IMR-90 (cell line): ENCODE measurements around the gene DRD2. TPM values are rescaled to one million over a fixed set of nuclear protein-coding genes. Genes with fewer than 3 reads are reported as not detected.

Experiments
- ATAC-seq: fragments of 200-7000 bp; cut with Tn5 transposase; 2 replicates; pipeline ENCODE4 v1.9.1; 2020; ENCODE audit warnings: low read depth, mild to moderate bottlenecking, moderate library complexity
- BruUV-seq: library from RNA; stranded (reverse); fragments of 400-500 nt; replicated peaks from 2 replicates; lab custom pipeline; 2021; lab: Mats Ljungman, UMichigan
- CTCF ChIA-PET: fragments of 300-600 bp; formaldehyde crosslinking; extraction: SDS; loops from one replicate; lab custom pipeline; 2021; ENCODE audit warnings: antibody characterized with exemption; lab: Yijun Ruan, JAX
- POLR2A ChIA-PET: fragments of 300-600 bp; sonication (Branson Sonifier 250); formaldehyde crosslinking; loops from one replicate; lab custom pipeline; 2022; ENCODE audit warnings: antibody characterized with exemption; ENCODE audit not compliant: unreplicated experiment; lab: Charles Lee
- DNase-seq: peaks from one replicate; pipeline ENCODE4 v3.0.0; 2013
- H2AFZ ChIP-seq: replicated peaks from 2 replicates; pipeline ENCODE3; 2013; ENCODE audit warnings: low read length, mild to moderate bottlenecking; ENCODE audit not compliant: poor library complexity
- H2AK5ac ChIP-seq: 2 replicates; pipeline ENCODE4 v1.6.1; 2013; ENCODE audit warnings: low read depth, low read length, inconsistent platforms
- H2AK9ac ChIP-seq: replicated peaks from 2 replicates; pipeline ENCODE3; 2013; ENCODE audit warnings: mild to moderate bottlenecking, low read depth, low read length, moderate library complexity; ENCODE audit not compliant: poor library complexity
- H2BK120ac ChIP-seq: 2 replicates; pipeline ENCODE4 v1.6.1; 2013; ENCODE audit warnings: low read depth, low read length, inconsistent platforms
- H2BK15ac ChIP-seq: 3 replicates; pipeline ENCODE4 v1.6.1; 2013; ENCODE audit warnings: low read depth, low read length, inconsistent platforms
- H2BK20ac ChIP-seq: 2 replicates; pipeline ENCODE4 v1.6.1; 2013; ENCODE audit warnings: low read depth, mild to moderate bottlenecking, inconsistent platforms, low read length, moderate library complexity
- H2BK5ac ChIP-seq: 2 replicates; pipeline ENCODE4 v1.6.1; 2013; ENCODE audit warnings: mild to moderate bottlenecking, low read depth, low read length, inconsistent platforms; ENCODE audit not compliant: poor library complexity, severe bottlenecking
- H3K14ac ChIP-seq: replicated peaks from 2 replicates; pipeline ENCODE4 v1.6.1; 2013; ENCODE audit warnings: low read depth, low read length, inconsistent platforms
- H3K18ac ChIP-seq: 2 replicates; pipeline ENCODE4 v1.6.1; 2013; ENCODE audit warnings: low read depth, low read length, control low read depth
- H3K23ac ChIP-seq: 2 replicates; pipeline ENCODE4 v1.6.1; 2013; ENCODE audit warnings: low read depth, low read length, inconsistent platforms
- H3K27ac ChIP-seq: 2 replicates; pipeline ENCODE4 v1.5.1; 2013; ENCODE audit warnings: mild to moderate bottlenecking, control low read depth, low read length; ENCODE audit not compliant: insufficient read depth
- H3K27me3 ChIP-seq: 2 replicates; pipeline ENCODE4 v1.6.1; 2013; ENCODE audit warnings: low read length; ENCODE audit not compliant: control insufficient read depth, insufficient read depth
- H3K36me3 ChIP-seq: 2 replicates; pipeline ENCODE4 v1.6.1; 2013; ENCODE audit warnings: low read length, mixed read lengths; ENCODE audit not compliant: control insufficient read depth, insufficient read depth
- H3K4ac ChIP-seq: 2 replicates; pipeline ENCODE4 v1.6.1; 2013; ENCODE audit warnings: low read depth, low read length, inconsistent platforms
- H3K4me1 ChIP-seq: 2 replicates; pipeline ENCODE4 v1.6.1; 2013; ENCODE audit warnings: low read length, mixed read lengths; ENCODE audit not compliant: control insufficient read depth, insufficient read depth
- H3K4me2 ChIP-seq: 2 replicates; pipeline ENCODE4 v1.6.1; 2013; ENCODE audit warnings: low read depth, mild to moderate bottlenecking, control low read depth, low read length, moderate library complexity
- H3K4me3 ChIP-seq: 2 replicates; pipeline ENCODE4 v1.5.1; 2013; ENCODE audit warnings: low read depth, mild to moderate bottlenecking, control low read depth, low read length, moderate library complexity; ENCODE audit not compliant: insufficient read depth
- H3K56ac ChIP-seq: 2 replicates; pipeline ENCODE4 v1.6.1; 2013; ENCODE audit warnings: low read length, inconsistent platforms; ENCODE audit not compliant: insufficient read depth; ENCODE audit errors: extremely low read depth
- H3K79me1 ChIP-seq, 2 experiments: 2 replicates each; pipeline ENCODE4 v1.6.1; 2013; ENCODE audit warnings: low read length in 2 of 2, inconsistent platforms in 1 of 2, low read depth in 1 of 2
- H3K9ac ChIP-seq: 2 replicates; pipeline ENCODE4 v1.6.1; 2013; ENCODE audit warnings: low read depth, low read length, control low read depth
- H3K9me1 ChIP-seq: 2 replicates; pipeline ENCODE4 v1.6.1; 2013; ENCODE audit warnings: low read length, inconsistent platforms; ENCODE audit not compliant: insufficient read depth
- H3K9me3 ChIP-seq: 2 replicates; pipeline ENCODE4 v1.6.1; 2013; ENCODE audit warnings: low read length; ENCODE audit not compliant: control insufficient read depth, insufficient read depth
- H4K20me1 ChIP-seq: 2 replicates; pipeline ENCODE4 v1.6.1; 2013; ENCODE audit warnings: low read length, inconsistent platforms; ENCODE audit not compliant: insufficient read depth
- H4K5ac ChIP-seq: 2 replicates; pipeline ENCODE4 v1.6.1; 2013; ENCODE audit warnings: mild to moderate bottlenecking, low read depth, low read length, control low read depth
- H4K8ac ChIP-seq, 2 experiments: 2 replicates each; pipeline ENCODE4 v1.6.1; 2013; ENCODE audit warnings: low read depth in 2 of 2, low read length in 2 of 2, control low read depth in 1 of 2, inconsistent platforms in 1 of 2
- H4K91ac ChIP-seq: 2 replicates; pipeline ENCODE4 v1.6.1; 2013; ENCODE audit warnings: low read depth, low read length, inconsistent platforms; ENCODE audit not compliant: insufficient read depth
- FOS ChIP-seq: fragments of 150-350 bp; IDR thresholded peaks from 2 replicates; pipeline ENCODE4 v1.6.1; 2016; ENCODE audit warnings: low read depth, low read length
- MXI1 ChIP-seq: IDR thresholded peaks from 2 replicates; pipeline ENCODE4 v1.6.1; 2012; ENCODE audit warnings: low read depth, mild to moderate bottlenecking, low read length, moderate library complexity, borderline replicate concordance
- POLR2A ChIP-seq: IDR thresholded peaks from 2 replicates; pipeline ENCODE4 v1.6.1; 2012; ENCODE audit warnings: mild to moderate bottlenecking, low read depth, low read length
- WGBS, 2 experiments: methylation state at CpG; one replicate each; pipeline versions ENCODE4 v1.1.5 to v1.1.7; 2013; ENCODE audit warnings: missing lambda C conversion rate in 2 of 2; ENCODE audit not compliant: insufficient read length in 1 of 2; ENCODE audit errors: extremely low coverage in 2 of 2; 5-methylcytosine and 5-hydroxymethylcytosine counted together
- dilution Hi-C: fragments of 300-500 bp; cut with HindIII; formaldehyde crosslinking; loops from one replicate; pipeline ENCODE4 v1.14.3; 2018; ENCODE audit warnings: low sequenced_read_pairs; ENCODE audit not compliant: unreplicated experiment
- in situ Hi-C: fragments of 300-500 bp; cut with MboI; formaldehyde crosslinking; loops from 3 replicates; pipeline ENCODE4 v1.14.3; 2019; ENCODE audit warnings: low sequenced_read_pairs, inconsistent platforms, mixed read lengths
- intact Hi-C: fragments of 100-400 bp; cut with micrococcal nuclease; formaldehyde crosslinking; loops from 2 replicates; pipeline ENCODE4 v1.10.0; 2022
- polyA plus RNA-seq, 3 experiments: library from polyadenylated mRNA; depleted of rRNA; stranded (reverse); fragments of >200 nt; gene quantifications; 2 replicates each; pipeline ENCODE4 v1.2.3, GENCODE V29; 2012; ENCODE audit warnings: low replicate concordance in 1 of 3
- total RNA-seq: library from RNA; depleted of rRNA; stranded (reverse); fragments of >200 nt; gene quantifications from 2 replicates; pipeline ENCODE4 v1.2.3, GENCODE V29; 2012

DRD2 gene
- total and polyA plus RNA-seq, 2 of the 4 experiments (the other 2 are of a cell fraction): not detected

DNA sequence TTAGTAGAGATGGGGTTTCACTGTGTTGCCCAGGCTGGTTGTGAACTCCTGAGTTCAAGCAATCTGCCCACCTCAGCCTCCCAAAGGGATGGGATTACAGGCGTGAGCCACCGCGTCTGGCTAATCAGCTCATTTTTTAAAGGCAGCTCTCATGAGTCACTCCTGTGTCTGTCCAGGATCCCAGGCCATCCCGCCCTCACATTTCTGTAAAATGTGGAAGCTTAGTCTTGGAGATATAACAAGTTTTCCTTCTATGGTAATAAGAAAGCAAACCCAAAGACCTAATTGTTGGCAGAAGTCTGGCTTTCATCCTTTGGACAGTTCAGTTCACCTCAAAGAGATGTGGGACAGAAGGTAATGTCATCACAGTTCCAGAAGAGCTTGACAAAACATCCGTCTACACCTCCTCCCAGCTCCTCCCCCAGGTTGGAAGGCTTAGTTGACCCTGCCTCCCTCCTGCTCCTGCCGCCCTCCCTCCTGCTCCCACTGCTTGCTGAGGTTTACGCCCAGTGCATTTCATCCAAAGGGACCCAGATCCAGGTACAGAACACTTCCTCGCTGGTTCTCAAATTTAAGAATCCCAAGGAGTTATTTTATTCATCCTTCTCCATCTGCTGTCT is 6.4 kb downstream of the DRD2 start:
- Histone ChIP-seq H3K9ac (no peak overlapping the region), H4K8ac (no peak overlapping the region), H3K9me1 (no peaks in the 10 kb centered on the region), H3K18ac (no peak overlapping the region), H3K56ac (no peak overlapping the region), H2BK120ac (no peak overlapping the region), H4K5ac (no peak overlapping the region), H2BK20ac (no peak overlapping the region), H3K9me3 (no peaks in the 10 kb centered on the region), H3K79me1 (no peaks in the 10 kb centered on the region), H2AK9ac (no peak overlapping the region), H3K14ac (no peak overlapping the region), H3K27me3 (peaks cover 3% of the 10 kb centered on the region), H3K23ac (no peak overlapping the region), H3K4ac (no peak overlapping the region), H3K4me2 (no peak overlapping the region), H3K27ac (no peak overlapping the region), H2BK5ac (no peak overlapping the region), H2BK15ac (no peak overlapping the region), H4K91ac (no peak overlapping the region), H2AFZ (no peak overlapping the region), H3K4me3 (no peak overlapping the region), H4K20me1 (no peaks in the 10 kb centered on the region), H2AK5ac (no peak overlapping the region), H3K4me1 (no peaks in the 10 kb centered on the region), H3K36me3 (no peaks in the 10 kb centered on the region)
- POLR2A ChIA-PET: no interaction called here
- DNase-seq: no peak
- in situ Hi-C loops (no loop called here), dilution Hi-C loops (no loop called here), intact Hi-C loops (no loop called here)
- WGBS, 2 experiments: 46% methylated on average over 3 of the region's 8 CpGs; no CpG with 5 or more reads in 1 of the 2 experiments
- BruUV-seq: no TSS peak
- CTCF ChIA-PET: interaction anchor here (0.6 kb wide), 1 partner anchor 674 kb away, joined by 3 read pairs; no protein-coding TSS in a partner anchor
- ATAC-seq: no peak
- TF ChIP-seq POLR2A: no peak
- no peak for TF ChIP-seq MXI1
- TF ChIP-seq FOS: no peak
